ENCODE results near the gene DHRSX. TPM values are rescaled to one million over a fixed set of nuclear protein-coding genes. Genes with fewer than 3 reads are reported as not detected.
"Not testable (repeated sequence)": the region's sequence is repeated elsewhere in the genome, so short reads cannot be mapped to it uniquely, and the experiment has no call there.

The DHRSX gene
- polyA plus RNA-seq, 2 donors: 2.5 to 5.9 TPM

DNA sequence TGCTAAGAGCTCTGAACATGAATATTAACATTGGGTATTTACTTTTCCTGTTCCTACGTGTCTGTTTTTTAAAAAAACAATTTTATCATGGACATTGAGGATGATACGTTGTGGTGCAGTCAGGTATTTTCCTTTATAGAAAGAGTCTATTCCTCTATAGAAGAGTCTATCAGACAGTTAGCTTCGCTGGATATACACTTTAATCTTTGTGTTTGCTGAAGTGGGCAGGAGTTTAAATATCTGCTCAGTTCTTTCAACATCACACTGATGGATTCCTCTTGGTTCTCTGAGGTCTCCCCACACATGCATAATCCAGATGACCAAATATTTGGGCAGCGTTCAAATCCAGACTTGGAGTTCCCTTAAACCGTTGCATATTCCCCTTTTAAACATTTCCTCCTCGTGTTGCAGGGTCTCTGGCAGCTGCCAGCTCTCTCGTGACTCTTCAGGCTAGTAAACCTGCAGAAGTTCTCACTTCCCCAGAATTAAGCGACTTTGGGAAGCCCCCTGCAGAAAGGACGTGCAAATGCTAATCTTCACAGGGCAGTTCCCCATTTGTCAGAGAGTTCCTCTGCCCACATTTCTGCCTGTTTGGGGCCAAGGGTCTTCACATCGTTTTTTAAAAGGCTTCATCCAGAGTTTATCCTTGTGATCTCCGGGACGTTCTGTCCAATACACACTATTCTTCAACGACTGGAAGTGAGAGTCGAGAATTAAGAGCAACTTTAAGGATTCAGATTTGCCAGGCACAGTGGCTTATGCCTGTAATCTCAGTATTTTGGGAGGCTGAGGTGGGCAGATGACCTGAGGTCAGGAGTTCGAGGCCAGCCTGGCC is 20.5 kb upstream of the DHRSX start:
- Histone ChIP-seq H3K27me3 (ENCODE audit: control insufficient read depth in 1 of 2, insufficient read depth in 2 of 2, low read length in 2 of 2) (no peaks in the 10 kb centered on the region), H3K27ac (ENCODE audit: low read depth in 2 of 2, low read length in 1 of 2) (no peak overlapping the region), H3K4me3 (ENCODE audit: low read depth in 1 of 2, low read length in 2 of 2) (no peak overlapping the region), H3K9me3 (ENCODE audit: control insufficient read depth in 2 of 2, insufficient read depth in 1 of 2, low read depth in 1 of 2, low read length in 1 of 2) (no peaks in the 10 kb centered on the region), H3K36me3 (ENCODE audit: control insufficient read depth in 2 of 2, insufficient read depth in 2 of 2, low read length in 1 of 2) (no peaks in the 10 kb centered on the region), H3K4me1 (ENCODE audit: control insufficient read depth in 2 of 2, insufficient read depth in 2 of 2, low read length in 1 of 2) (no peaks in the 10 kb centered on the region)
- WGBS, 2 donors: 41 to 46% methylated on average over 15 of the region's 15 CpGs

GRCh38 chrX:2520539-2520938 is 19.8 kb upstream of the DHRSX start:
- H3K4me1 ChIP-seq (ENCODE audit: control insufficient read depth in 2 of 2, insufficient read depth in 2 of 2, low read length in 1 of 2): no peaks in the 10 kb centered on the region
- no peak overlapping the region for H3K4me3 ChIP-seq (ENCODE audit: low read depth in 1 of 2, low read length in 2 of 2)
- H3K27me3 ChIP-seq (ENCODE audit: control insufficient read depth in 1 of 2, insufficient read depth in 2 of 2, low read length in 2 of 2): no peaks in the 10 kb centered on the region
- 97 to 98% methylated on average over 8 of the region's 8 CpGs for WGBS, 2 donors
- H3K36me3 ChIP-seq (ENCODE audit: control insufficient read depth in 2 of 2, insufficient read depth in 2 of 2, low read length in 1 of 2): no peaks in the 10 kb centered on the region
- H3K9me3 ChIP-seq (ENCODE audit: control insufficient read depth in 2 of 2, insufficient read depth in 1 of 2, low read depth in 1 of 2, low read length in 1 of 2): no peaks in the 10 kb centered on the region
- H3K27ac ChIP-seq (ENCODE audit: low read depth in 2 of 2, low read length in 1 of 2): no peak overlapping the region

GRCh38 chrX:2519638-2520037 is 18.9 kb upstream of the DHRSX start:
- not testable (repeated sequence) for H3K27ac ChIP-seq (ENCODE audit: low read depth in 2 of 2, low read length in 1 of 2); H3K9me3 ChIP-seq (ENCODE audit: control insufficient read depth in 2 of 2, insufficient read depth in 1 of 2, low read depth in 1 of 2, low read length in 1 of 2); H3K36me3 ChIP-seq (ENCODE audit: control insufficient read depth in 2 of 2, insufficient read depth in 2 of 2, low read length in 1 of 2); H3K27me3 ChIP-seq (ENCODE audit: control insufficient read depth in 1 of 2, insufficient read depth in 2 of 2, low read length in 2 of 2); H3K4me1 ChIP-seq (ENCODE audit: control insufficient read depth in 2 of 2, insufficient read depth in 2 of 2, low read length in 1 of 2); H3K4me3 ChIP-seq (ENCODE audit: low read depth in 1 of 2, low read length in 2 of 2)
- 56 to 61% methylated on average over 3 of the region's 3 CpGs for WGBS, 2 donors

DNA sequence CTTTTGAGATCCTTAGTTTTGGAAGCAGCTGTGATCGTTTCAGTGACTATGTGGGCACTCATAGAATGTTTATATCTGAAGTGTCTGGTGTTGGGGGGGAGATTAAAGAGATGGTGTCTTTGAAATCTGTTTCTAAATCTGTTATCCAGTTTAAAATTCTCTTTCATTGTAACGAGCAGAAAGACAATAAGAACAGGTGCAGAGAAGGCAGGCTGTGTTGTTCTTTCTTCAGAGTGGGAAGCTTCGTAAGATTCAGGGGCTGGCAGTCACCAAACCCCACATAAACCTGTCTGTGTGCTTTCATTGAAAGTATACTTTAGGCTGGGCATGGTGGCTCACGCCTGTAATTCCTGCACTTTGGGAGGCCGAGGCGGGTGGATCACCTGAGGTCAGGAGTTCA is 16.3 kb upstream of the DHRSX start:
- H3K4me3 ChIP-seq (ENCODE audit: low read depth in 1 of 2, low read length in 2 of 2): no peak overlapping the region
- H3K36me3 ChIP-seq (ENCODE audit: control insufficient read depth in 2 of 2, insufficient read depth in 2 of 2, low read length in 1 of 2): no peaks in the 10 kb centered on the region
- 63 to 76% methylated on average over 6 of the region's 6 CpGs for WGBS, 2 donors

GRCh38 chrX:2516623-2517022 is 15.8 kb upstream of the DHRSX start:
- Histone ChIP-seq H3K36me3 (ENCODE audit: control insufficient read depth in 2 of 2, insufficient read depth in 2 of 2, low read length in 1 of 2) (no peaks in the 10 kb centered on the region), H3K4me3 (ENCODE audit: low read depth in 1 of 2, low read length in 2 of 2) (no peak overlapping the region), H3K4me1 (ENCODE audit: control insufficient read depth in 2 of 2, insufficient read depth in 2 of 2, low read length in 1 of 2) (no peaks in the 10 kb centered on the region), H3K27ac (ENCODE audit: low read depth in 2 of 2, low read length in 1 of 2) (no peak overlapping the region), H3K27me3 (ENCODE audit: control insufficient read depth in 1 of 2, insufficient read depth in 2 of 2, low read length in 2 of 2) (no peaks in the 10 kb centered on the region), H3K9me3 (ENCODE audit: control insufficient read depth in 2 of 2, insufficient read depth in 1 of 2, low read depth in 1 of 2, low read length in 1 of 2) (no peaks in the 10 kb centered on the region)
- WGBS, 2 donors: 54 to 79% methylated on average over 5 of the region's 5 CpGs

More for the DNA sequence above, 16.3 kb upstream of the DHRSX start:
- Histone ChIP-seq H3K27ac (ENCODE audit: low read depth in 2 of 2, low read length in 1 of 2) (no peak overlapping the region), H3K27me3 (ENCODE audit: control insufficient read depth in 1 of 2, insufficient read depth in 2 of 2, low read length in 2 of 2) (no peaks in the 10 kb centered on the region), H3K9me3 (ENCODE audit: control insufficient read depth in 2 of 2, insufficient read depth in 1 of 2, low read depth in 1 of 2, low read length in 1 of 2) (no peaks in the 10 kb centered on the region), H3K4me1 (ENCODE audit: control insufficient read depth in 2 of 2, insufficient read depth in 2 of 2, low read length in 1 of 2) (no peaks in the 10 kb centered on the region)

DNA sequence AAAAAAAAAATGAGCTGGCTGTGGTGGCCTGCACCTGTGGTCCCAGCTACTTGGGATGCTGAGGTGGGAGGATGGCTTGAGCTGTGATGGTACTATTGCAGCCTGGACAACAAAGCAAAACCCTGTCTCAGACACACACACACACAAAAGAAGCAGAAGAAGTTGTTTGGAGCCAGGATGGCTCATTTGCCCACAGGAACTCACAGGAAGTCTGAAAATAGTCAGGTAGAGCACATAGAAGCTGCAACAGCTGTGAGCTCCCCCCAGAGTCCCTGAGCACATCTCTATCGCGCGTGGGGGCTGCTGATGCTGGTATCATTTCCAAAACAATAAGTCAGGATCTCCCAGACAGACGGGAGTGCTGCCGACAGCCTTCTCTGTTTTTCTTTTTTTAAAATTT is 13.4 kb upstream of the DHRSX start:
- no peaks in the 10 kb centered on the region for H3K27me3 ChIP-seq (ENCODE audit: control insufficient read depth in 1 of 2, insufficient read depth in 2 of 2, low read length in 2 of 2)
- no peak overlapping the region for H3K4me3 ChIP-seq (ENCODE audit: low read depth in 1 of 2, low read length in 2 of 2)
- H3K4me1 ChIP-seq (ENCODE audit: control insufficient read depth in 2 of 2, insufficient read depth in 2 of 2, low read length in 1 of 2): no peaks in the 10 kb centered on the region
- H3K9me3 ChIP-seq (ENCODE audit: control insufficient read depth in 2 of 2, insufficient read depth in 1 of 2, low read depth in 1 of 2, low read length in 1 of 2): no peaks in the 10 kb centered on the region
- WGBS, 2 donors: 58 to 62% methylated on average over 5 of the region's 5 CpGs
- no peaks in the 10 kb centered on the region for H3K36me3 ChIP-seq (ENCODE audit: control insufficient read depth in 2 of 2, insufficient read depth in 2 of 2, low read length in 1 of 2)
- no peak overlapping the region for H3K27ac ChIP-seq (ENCODE audit: low read depth in 2 of 2, low read length in 1 of 2)

- H3K36me3 ChIP-seq (ENCODE audit: control insufficient read depth in 2 of 2, insufficient read depth in 2 of 2, low read length in 1 of 2): no peaks in the 10 kb centered on the region
- no peaks in the 10 kb centered on the region for H3K4me1 ChIP-seq (ENCODE audit: control insufficient read depth in 2 of 2, insufficient read depth in 2 of 2, low read length in 1 of 2)
- 79 to 84% methylated on average over 6 of the region's 6 CpGs for WGBS, 2 donors
- no peak overlapping the region for H3K4me3 ChIP-seq (ENCODE audit: low read depth in 1 of 2, low read length in 2 of 2)
- H3K27ac ChIP-seq (ENCODE audit: low read depth in 2 of 2, low read length in 1 of 2): no peak overlapping the region
- no peaks in the 10 kb centered on the region for H3K9me3 ChIP-seq (ENCODE audit: control insufficient read depth in 2 of 2, insufficient read depth in 1 of 2, low read depth in 1 of 2, low read length in 1 of 2)
- no peaks in the 10 kb centered on the region for H3K27me3 ChIP-seq (ENCODE audit: control insufficient read depth in 1 of 2, insufficient read depth in 2 of 2, low read length in 2 of 2)
Observed at GRCh38 chrX:2513121-2513664, 12.4 kb upstream of the DHRSX start.

DNA sequence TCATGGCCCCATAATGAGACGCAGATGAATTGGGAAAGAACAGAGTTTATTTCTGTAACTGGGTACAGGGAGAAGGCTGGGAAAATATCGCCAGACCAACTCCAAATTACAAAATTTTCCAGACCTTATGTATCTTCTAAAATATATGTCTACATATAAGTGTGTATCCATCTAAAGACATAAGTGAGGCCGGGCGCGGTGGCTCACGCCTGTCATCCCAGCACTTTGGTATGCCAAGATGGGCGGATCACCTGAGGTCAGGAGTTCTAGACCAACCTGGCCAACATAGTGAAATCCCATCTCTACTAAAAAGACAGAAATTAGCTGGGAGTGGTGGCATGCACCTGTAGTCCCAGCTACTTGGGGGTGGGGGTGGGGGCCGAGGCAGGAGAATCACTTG is 11.7 kb upstream of the DHRSX start:
- Histone ChIP-seq H3K4me3 (ENCODE audit: low read depth in 1 of 2, low read length in 2 of 2) (no peak overlapping the region), H3K27ac (ENCODE audit: low read depth in 2 of 2, low read length in 1 of 2) (no peak overlapping the region), H3K27me3 (ENCODE audit: control insufficient read depth in 1 of 2, insufficient read depth in 2 of 2, low read length in 2 of 2) (no peaks in the 10 kb centered on the region), H3K36me3 (ENCODE audit: control insufficient read depth in 2 of 2, insufficient read depth in 2 of 2, low read length in 1 of 2) (no peaks in the 10 kb centered on the region), H3K9me3 (ENCODE audit: control insufficient read depth in 2 of 2, insufficient read depth in 1 of 2, low read depth in 1 of 2, low read length in 1 of 2) (no peaks in the 10 kb centered on the region), H3K4me1 (ENCODE audit: control insufficient read depth in 2 of 2, insufficient read depth in 2 of 2, low read length in 1 of 2) (no peaks in the 10 kb centered on the region)
- WGBS, 2 donors: 88 to 92% methylated on average over 8 of the region's 8 CpGs

DNA sequence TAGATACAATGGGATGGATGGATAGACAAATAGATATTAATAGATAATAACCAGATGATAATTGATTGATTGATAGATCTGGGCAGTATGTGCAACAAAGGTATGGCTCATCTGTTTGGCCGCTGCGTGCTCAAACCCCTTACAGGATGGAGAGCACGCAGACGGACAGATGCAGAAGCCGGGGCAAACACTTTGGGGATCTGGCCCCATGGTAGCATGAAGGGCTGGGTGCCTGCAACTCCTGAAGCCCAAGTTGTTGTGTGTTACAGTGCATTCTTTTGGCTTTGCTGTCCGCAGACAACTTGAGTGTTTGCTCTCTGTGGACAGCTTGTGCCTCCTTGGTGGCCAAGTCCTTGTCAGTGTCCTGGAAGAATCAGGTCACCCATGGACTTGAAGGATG is 10.6 kb upstream of the DHRSX start:
- Histone ChIP-seq H3K4me1 (ENCODE audit: control insufficient read depth in 2 of 2, insufficient read depth in 2 of 2, low read length in 1 of 2) (no peaks in the 10 kb centered on the region), H3K27me3 (ENCODE audit: control insufficient read depth in 1 of 2, insufficient read depth in 2 of 2, low read length in 2 of 2) (no peaks in the 10 kb centered on the region), H3K36me3 (ENCODE audit: control insufficient read depth in 2 of 2, insufficient read depth in 2 of 2, low read length in 1 of 2) (no peaks in the 10 kb centered on the region), H3K9me3 (ENCODE audit: control insufficient read depth in 2 of 2, insufficient read depth in 1 of 2, low read depth in 1 of 2, low read length in 1 of 2) (no peaks in the 10 kb centered on the region), H3K4me3 (ENCODE audit: low read depth in 1 of 2, low read length in 2 of 2) (no peak overlapping the region), H3K27ac (ENCODE audit: low read depth in 2 of 2, low read length in 1 of 2) (no peak overlapping the region)
- WGBS, 2 donors: 95 to 97% methylated on average over 6 of the region's 6 CpGs
